WERI-Rb-1 (cell line): ENCODE results near the gene SERPINA12.

ENCODE experiments used
- DNase-seq: peaks from one replicate; pipeline ENCODE4 v3.0.0-alpha.2; 2020
- H3K27ac ChIP-seq: fragments of 250-450 bp; sonication (Bioruptor Pico); 2 replicates; pipeline ENCODE4 v1.5.1; 2020; ENCODE audit warnings: mild to moderate bottlenecking, moderate library complexity
- H3K27me3 ChIP-seq: fragments of 250-450 bp; sonication (Bioruptor Pico); 2 replicates; pipeline ENCODE4 v1.5.1; 2021; ENCODE audit warnings: mild to moderate bottlenecking, low read depth, moderate library complexity; ENCODE audit not compliant: insufficient read depth, severe bottlenecking
- H3K36me3 ChIP-seq: fragments of 250-450 bp; sonication (Bioruptor Pico); 2 replicates; pipeline ENCODE4 v1.5.1; 2020; ENCODE audit warnings: mild to moderate bottlenecking, moderate library complexity
- H3K4me3 ChIP-seq: 2 replicates; pipeline ENCODE4 v1.5.1; 2011; ENCODE audit warnings: low read depth, mild to moderate bottlenecking, control low read depth, low read length
- H3K9me3 ChIP-seq: fragments of 250-450 bp; sonication (Bioruptor Pico); 2 replicates; pipeline ENCODE4 v1.5.1; 2021; ENCODE audit warnings: mild to moderate bottlenecking, moderate library complexity; ENCODE audit not compliant: severe bottlenecking
- CTCF ChIP-seq: IDR thresholded peaks from 2 replicates; pipeline ENCODE4 v1.5.1; 2011; ENCODE audit warnings: low read depth, mild to moderate bottlenecking, control low read depth, inconsistent platforms, low read length

Gene SERPINA12

GRCh38 chr14:94448071-94448808, 61.0 kb downstream of the SERPINA12 start:
- peaks cover 77% of the 10 kb centered on the region for H3K27me3 ChIP-seq
- H3K36me3 ChIP-seq: no peaks in the 10 kb centered on the region
- DNase-seq: no peak

GRCh38 chr14:94447206-94447605, 62.1 kb downstream of the SERPINA12 start:
- Histone ChIP-seq H3K4me3 (no peak overlapping the region), H3K27me3 (peaks cover 85% of the 10 kb centered on the region), H3K36me3 (no peaks in the 10 kb centered on the region), H3K27ac (no peak overlapping the region), H3K9me3 (no peaks in the 10 kb centered on the region)
- no peak for TF ChIP-seq CTCF
- no peak for DNase-seq

More at GRCh38 chr14:94448071-94448808, 61.0 kb downstream of the SERPINA12 start:
- no peak for TF ChIP-seq CTCF
- no peaks in the 10 kb centered on the region for H3K9me3 ChIP-seq
- no peak overlapping the region for H3K4me3 ChIP-seq
- H3K27ac ChIP-seq: no peak overlapping the region

- no peak overlapping the region for H3K4me3 ChIP-seq
- H3K27me3 ChIP-seq: peaks cover 85% of the 10 kb centered on the region
- no peak overlapping the region for H3K27ac ChIP-seq
- no peaks in the 10 kb centered on the region for H3K9me3 ChIP-seq
- no peaks in the 10 kb centered on the region for H3K36me3 ChIP-seq
- no peak for DNase-seq
- no peak for TF ChIP-seq CTCF
Observed at GRCh38 chr14:94446126-94446525, 63.1 kb downstream of the SERPINA12 start.

GRCh38 chr14:94445003-94445402, 64.3 kb downstream of the SERPINA12 start:
- TF ChIP-seq CTCF: no peak
- Histone ChIP-seq H3K9me3 (no peaks in the 10 kb centered on the region), H3K36me3 (no peaks in the 10 kb centered on the region), H3K4me3 (no peak overlapping the region), H3K27me3 (peaks cover 79% of the 10 kb centered on the region), H3K27ac (no peak overlapping the region)
- DNase-seq: no peak

GRCh38 chr14:94441531-94442205, 67.6 kb downstream of the SERPINA12 start:
- no peak for TF ChIP-seq CTCF
- no peak overlapping the region for H3K27ac ChIP-seq
- no peak overlapping the region for H3K4me3 ChIP-seq
- no peaks in the 10 kb centered on the region for H3K9me3 ChIP-seq
- DNase-seq: no peak
- peaks cover 79% of the 10 kb centered on the region for H3K27me3 ChIP-seq
- no peaks in the 10 kb centered on the region for H3K36me3 ChIP-seq
